Common myeloid progenitor, CD34-positive (primary cell): ENCODE data around the gene PFDN5.

Experiments used
- CTCF ChIA-PET: fragments of 350-600 bp; sonication (Branson Sonifier 250); formaldehyde crosslinking; loops from one replicate; lab custom pipeline; 2021; ENCODE audit warnings: antibody characterized with exemption; lab: Charles Lee
- POLR2A ChIA-PET: fragments of 350-600 bp; sonication (Branson Sonifier 250); formaldehyde crosslinking; loops from one replicate; lab custom pipeline; 2021; ENCODE audit warnings: antibody characterized with exemption; lab: Charles Lee
- DNase-seq, 3 donors: peaks; one replicate each; pipeline versions ENCODE4 v3.0.0 to v3.0.0-alpha.2; 2013
- H3K27ac ChIP-seq, 2 experiments: 1 replicate in 1 of 2; 2 replicates in 1 of 2; pipeline ENCODE4 v1.7.0; 2013; ENCODE audit warnings: inconsistent platforms in 2 of 2, low read length in 2 of 2, mild to moderate bottlenecking in 2 of 2, low read depth in 1 of 2, moderate library complexity in 1 of 2; ENCODE audit not compliant: severe bottlenecking in 2 of 2, insufficient read depth in 1 of 2, poor library complexity in 1 of 2
- H3K27me3 ChIP-seq, 5 experiments: replicated peaks in 2 of 5; 1 replicate in 3 of 5; 2 replicates in 2 of 5; pipeline versions ENCODE4 v1.6.1 to v1.7.0; 2013; ENCODE audit warnings: low read length in 4 of 5, mild to moderate bottlenecking in 2 of 5, moderate library complexity in 2 of 5, inconsistent platforms in 1 of 5; ENCODE audit not compliant: insufficient read depth in 5 of 5, control insufficient read depth in 4 of 5
- H3K36me3 ChIP-seq, 4 experiments: 1 replicate in 2 of 4; 2 replicates in 2 of 4; pipeline versions ENCODE4 v1.6.1 to v1.7.0; 2013; ENCODE audit warnings: low read length in 3 of 4, control low read depth in 1 of 4, mild to moderate bottlenecking in 1 of 4; ENCODE audit not compliant: control insufficient read depth in 4 of 4, insufficient read depth in 4 of 4
- H3K4me1 ChIP-seq, 4 experiments: 1 replicate in 3 of 4; 2 replicates in 1 of 4; pipeline versions ENCODE4 v1.6.1 to v1.7.1; 2013; ENCODE audit warnings: low read length in 3 of 4, mild to moderate bottlenecking in 3 of 4, control low read depth in 1 of 4, inconsistent platforms in 1 of 4, moderate library complexity in 1 of 4; ENCODE audit not compliant: control insufficient read depth in 4 of 4, insufficient read depth in 4 of 4; ENCODE audit errors: control extremely low read depth in 1 of 4
- H3K4me3 ChIP-seq, 7 experiments: 1 replicate in 4 of 7; 2 replicates in 3 of 7; pipeline versions ENCODE4 v1.5.1 to v1.7.0; 2013; ENCODE audit warnings: mild to moderate bottlenecking in 7 of 7, low read length in 6 of 7, moderate library complexity in 6 of 7, inconsistent platforms in 2 of 7, low read depth in 2 of 7, control low read depth in 1 of 7; ENCODE audit not compliant: insufficient read depth in 4 of 7, control insufficient read depth in 1 of 7; ENCODE audit errors: extremely low read depth in 1 of 7
- H3K9me3 ChIP-seq, 5 experiments: 1 replicate in 4 of 5; 2 replicates in 1 of 5; pipeline versions ENCODE4 v1.6.1 to v1.7.1; 2013; ENCODE audit warnings: low read length in 4 of 5, mild to moderate bottlenecking in 2 of 5, inconsistent platforms in 1 of 5, low read depth in 1 of 5, moderate library complexity in 1 of 5; ENCODE audit not compliant: control insufficient read depth in 4 of 5, insufficient read depth in 2 of 5; ENCODE audit errors: control extremely low read depth in 1 of 5
- WGBS: methylation state at CpG from one replicate; pipeline ENCODE4 v1.1.5; 2013; ENCODE audit not compliant: insufficient coverage; 5-methylcytosine and 5-hydroxymethylcytosine counted together

PFDN5 gene

GRCh38 chr12:53332744-53333143 lies 37.4 kb downstream of the PFDN5 start:
- DNase-seq, result no peak
- 92% methylated on average over 7 of the region's 15 CpGs for WGBS
- POLR2A ChIA-PET, result no interaction called here
- no peaks in the 10 kb centered on the region for H3K36me3 ChIP-seq
- no peak overlapping the region for H3K4me3 ChIP-seq
- CTCF ChIA-PET, result interaction anchor here (0.9 to 22.0 kb wide), 4 partner anchors 11 to 122 kb away, joined by 3 to 489 read pairs (median 6); partner anchors contain the start of gene AAAS
- peaks cover 0 to 28% (median 17%) of the 10 kb centered on the region in 4 experiments for H3K4me1 ChIP-seq
- H3K27ac ChIP-seq, result no peak overlapping the region
- peaks cover 0 to 6% (median 3%) of the 10 kb centered on the region in 5 experiments for H3K27me3 ChIP-seq
- no peaks in the 10 kb centered on the region for H3K9me3 ChIP-seq

- POLR2A ChIA-PET, result interaction anchor here (0.5 kb wide), 1 partner anchor 175 kb away, joined by 4 read pairs; no protein-coding TSS in a partner anchor
Observed at GRCh38 chr12:53333289-53333688, 37.9 kb downstream of the PFDN5 start.

GRCh38 chr12:53333845-53334244 lies 38.5 kb downstream of the PFDN5 start:
- Histone ChIP-seq H3K9me3 (no peaks in the 10 kb centered on the region), H3K36me3 (no peaks in the 10 kb centered on the region), H3K27ac (no peak overlapping the region), H3K4me3 (no peak overlapping the region), H3K4me1 (peaks cover 0 to 36% (median 22%) of the 10 kb centered on the region in 4 experiments), H3K27me3 (peaks cover 0 to 13% (median 3%) of the 10 kb centered on the region in 5 experiments)
- 92% methylated on average over 5 of the region's 7 CpGs for WGBS
- ChIA-PET POLR2A (interaction anchor here (0.5 kb wide), 1 partner anchor 175 kb away, joined by 4 read pairs; no protein-coding TSS in a partner anchor), CTCF (interaction anchor here (0.7 to 22.0 kb wide), 5 partner anchors 9 to 149 kb away, joined by 3 to 489 read pairs (median 5); no protein-coding TSS in a partner anchor)
- no peak for DNase-seq

More at GRCh38 chr12:53333289-53333688, 37.9 kb downstream of the PFDN5 start:
- Histone ChIP-seq H3K4me3 (no peak overlapping the region), H3K27me3 (peaks cover 0 to 7% (median 3%) of the 10 kb centered on the region in 5 experiments), H3K36me3 (no peaks in the 10 kb centered on the region), H3K27ac (no peak overlapping the region), H3K4me1 (peaks cover 0 to 32% (median 20%) of the 10 kb centered on the region in 4 experiments), H3K9me3 (no peaks in the 10 kb centered on the region)
- DNase-seq, result no peak
- CTCF ChIA-PET, result interaction anchor here (0.7 to 22.0 kb wide), 4 partner anchors 14 to 150 kb away, joined by 3 to 489 read pairs (median 4); no protein-coding TSS in a partner anchor
- 95% methylated on average over 2 of the region's 4 CpGs for WGBS

- H3K27ac ChIP-seq, result no peak overlapping the region
- H3K9me3 ChIP-seq, result no peaks in the 10 kb centered on the region
- ChIA-PET CTCF (interaction anchor here (1.1 to 22.0 kb wide), 6 partner anchors 10 to 96 kb away, joined by 3 to 489 read pairs (median 3); no protein-coding TSS in a partner anchor), POLR2A (interaction anchor here (0.8 kb wide), 1 partner anchor 14 kb away, joined by 3 read pairs; the partner anchor contains the start of gene AAAS)
- WGBS, result 97% methylated on average over 6 of the region's 8 CpGs
- peaks cover 0 to 36% (median 22%) of the 10 kb centered on the region in 4 experiments for H3K4me1 ChIP-seq
- no peak overlapping the region for H3K4me3 ChIP-seq
- no peak for DNase-seq
- no peaks in the 10 kb centered on the region for H3K36me3 ChIP-seq
- H3K27me3 ChIP-seq, result peaks cover 0 to 14% (median 6%) of the 10 kb centered on the region in 5 experiments
Observed at GRCh38 chr12:53334822-53335221, 39.5 kb downstream of the PFDN5 start.

- Histone ChIP-seq H3K9me3 (no peaks in the 10 kb centered on the region), H3K36me3 (no peaks in the 10 kb centered on the region), H3K27me3 (peaks cover 0 to 14% (median 6%) of the 10 kb centered on the region in 5 experiments), H3K27ac (no peak within 1 kb of the TSS), H3K4me3 (peak within 1 kb of the TSS in 5 of 7 experiments; percentile 9 to 55 (median 37)), H3K4me1 (peaks cover 0 to 36% (median 22%) of the 10 kb centered on the region in 4 experiments)
- ChIA-PET POLR2A (no interaction called here), CTCF (interaction anchor here (1.0 to 22.0 kb wide), 3 partner anchors 11 to 124 kb away, joined by 3 to 489 read pairs (median 41); no protein-coding TSS in a partner anchor)
- peak; percentile 42 to 77 (median 72) for DNase-seq
- 30% methylated on average over 4 of the region's 15 CpGs for WGBS
Observed at GRCh38 chr12:53336181-53336681, 40.9 kb downstream of the PFDN5 start, which contains the start of gene SP7. TSS of gene SP7 (minus strand) at chr12:53336354. CDS start at chr12:53335646, 708 bp downstream.

GRCh38 chr12:53338017-53338416 lies 42.7 kb downstream of the PFDN5 start:
- POLR2A ChIA-PET, result no interaction called here
- Histone ChIP-seq H3K4me3 (no peak overlapping the region), H3K27ac (no peak overlapping the region), H3K9me3 (no peaks in the 10 kb centered on the region), H3K36me3 (no peaks in the 10 kb centered on the region), H3K4me1 (peaks cover 0 to 36% (median 22%) of the 10 kb centered on the region in 4 experiments), H3K27me3 (peaks cover 0 to 14% (median 3%) of the 10 kb centered on the region in 5 experiments)
- peak in 2 of 3 donors; percentile 43 to 64 for DNase-seq
- CTCF ChIA-PET, result interaction anchor here (2.0 to 22.0 kb wide), 2 partner anchors 10 to 11 kb away, joined by 7 to 489 read pairs; no protein-coding TSS in a partner anchor
- WGBS, result 3% methylated on average over 9 of the region's 11 CpGs
